Transverse colon (tissue), 4 donors: ENCODE measurements around the gene ZNF431. TPM values are rescaled to one million over a fixed set of nuclear protein-coding genes. Genes with fewer than 3 reads are reported as not detected.
"Not testable (repeated sequence)": the region's sequence is repeated elsewhere in the genome, so short reads cannot be mapped to it uniquely, and the experiment has no call there.

Experiments
- DNase-seq: peaks from one replicate; pipeline ENCODE4 v3.0.0-alpha.2; 2019
- H3K27ac ChIP-seq, 4 donors: fragments of 200-600 bp; sonication (generic); 2 replicates each; pipeline ENCODE4 v1.5.1; 2016 to 2018; ENCODE audit warnings: inconsistent platforms in 4 of 4
- H3K27me3 ChIP-seq: fragments of 200-600 bp; sonication (generic); 2 replicates; pipeline ENCODE4 v1.5.1; 2017; ENCODE audit warnings: inconsistent platforms
- H3K36me3 ChIP-seq, 4 donors: fragments of 200-600 bp; sonication (generic); 2 replicates each; pipeline ENCODE4 v1.5.1; 2017 to 2019; ENCODE audit warnings: inconsistent platforms in 4 of 4
- H3K4me1 ChIP-seq, 4 donors: fragments of 200-600 bp; sonication (generic); 2 replicates each; pipeline ENCODE4 v1.5.1; 2017 to 2020; ENCODE audit warnings: inconsistent platforms in 4 of 4
- H3K4me3 ChIP-seq, 4 donors: fragments of 200-600 bp; sonication (generic); 1 replicate in 1 of 4; 2 replicates in 3 of 4; pipeline versions ENCODE4 v1.5.1 to v1.6.1; 2017 to 2019; ENCODE audit warnings: inconsistent platforms in 4 of 4
- H3K9me3 ChIP-seq, 2 donors: fragments of 200-600 bp; sonication (generic); 2 replicates each; pipeline ENCODE4 v1.5.1; 2017 to 2019; ENCODE audit warnings: inconsistent platforms in 2 of 2
- CTCF ChIP-seq, 5 experiments: fragments of 200-600 bp in 3 of 5; fragments of 450-650 bp in 2 of 5; sonication (generic) in 3 of 5; IDR thresholded peaks; 1 replicate in 2 of 5; 2 replicates in 3 of 5; pipeline ENCODE4 v1.5.1; 2016 to 2017; ENCODE audit warnings: antibody characterized with exemption in 5 of 5, inconsistent platforms in 3 of 5, mild to moderate bottlenecking in 2 of 5, moderate library complexity in 1 of 5
- EP300 ChIP-seq: sonication (generic); formaldehyde crosslinking; IDR thresholded peaks from one replicate; pipeline ENCODE4 v1.6.1; 2017; ENCODE audit warnings: antibody characterized with exemption, low read depth
- POLR2A ChIP-seq: fragments of 450-650 bp; IDR thresholded peaks from one replicate; pipeline ENCODE4 v1.6.1; 2016; ENCODE audit warnings: antibody characterized with exemption, mild to moderate bottlenecking, moderate library complexity
- POLR2AphosphoS5 ChIP-seq, 3 donors: sonication (generic); formaldehyde crosslinking; IDR thresholded peaks; one replicate each; pipeline ENCODE4 v1.6.1; 2016; ENCODE audit warnings: antibody characterized with exemption in 3 of 3
- WGBS, 2 donors: methylation state at CpG; one replicate each; pipeline ENCODE4 v1.1.5; 2018; ENCODE audit warnings: low coverage in 1 of 2; 5-methylcytosine and 5-hydroxymethylcytosine counted together
- in situ Hi-C, 4 donors: fragments of 200-750 bp; cut with MboI; loops; one replicate each; pipeline versions ENCODE4 v1.15.0 to v1.15.1; 2017; ENCODE audit warnings: low sequenced_read_pairs in 3 of 4, low pct_ligation_motif_present in 1 of 4, low pct_unique_long_range_greater_than_20kb in 1 of 4
- intact Hi-C: fragments of 100-400 bp; cut with DNase I; formaldehyde crosslinking; loops from one replicate; pipeline ENCODE4 v1.15.1; 2023; ENCODE audit warnings: low total_unique reads
- total RNA-seq, 4 donors: library from RNA; depleted of rRNA; stranded (reverse); fragments of >200 nt; gene quantifications; one replicate each; pipeline ENCODE4 v1.1.0, GENCODE V29; 2016

The ZNF431 gene
- total RNA-seq, 4 donors from 2014 or later, result 7.4 to 18.0 (median 17.4) TPM

- Histone ChIP-seq H3K36me3 (no peaks in the 10 kb centered on the region), H3K27ac (no peak overlapping the region), H3K9me3 (no peaks in the 10 kb centered on the region), H3K27me3 (no peaks in the 10 kb centered on the region), H3K4me3 (no peak overlapping the region), H3K4me1 (no peaks in the 10 kb centered on the region)
- no peak for DNase-seq
- intact Hi-C loops (no loop called here), in situ Hi-C loops (no loop called here)
- 83 to 86% methylated on average over 3 to 8 of the region's 8 CpGs for WGBS, 2 donors
- TF ChIP-seq POLR2AphosphoS5 (IDR thresholded peaks at IDR 0.05) (no peak), POLR2A (no peak), EP300 (no peak), CTCF (IDR thresholded peaks at IDR 0.05) (no peak)
Observed at GRCh38 chr19:21135433-21135832, 6.4 kb upstream of the ZNF431 start.

GRCh38 chr19:21138130-21138529, 3.7 kb upstream of the ZNF431 start:
- TF ChIP-seq POLR2AphosphoS5 (IDR thresholded peaks at IDR 0.05), result no peak
- TF ChIP-seq EP300, result no peak
- no peak for TF ChIP-seq POLR2A
- TF ChIP-seq CTCF (IDR thresholded peaks at IDR 0.05), result no peak
- in situ Hi-C loops (no loop called here), intact Hi-C loops (no loop called here)
- H3K4me1 ChIP-seq, result peaks cover 0 to 9% (median 4%) of the 10 kb centered on the region in 4 donors
- H3K9me3 ChIP-seq, result no peaks in the 10 kb centered on the region
- no peak for DNase-seq
- H3K36me3 ChIP-seq, result no peaks in the 10 kb centered on the region
- no peaks in the 10 kb centered on the region for H3K27me3 ChIP-seq
- no peak overlapping the region for H3K27ac ChIP-seq
- H3K4me3 ChIP-seq, result no peak overlapping the region

GRCh38 chr19:21141006-21141405, 834 bp upstream of the ZNF431 start:
- intact Hi-C loops, result loop anchor here (5.0 kb wide), 1 partner anchor 219 kb away; the partner anchor contains the start of gene ZNF85
- in situ Hi-C loops, result loop anchor here in 1 of 4 donors (10.0 kb wide), 1 partner anchor 56 kb away; the partner anchor contains the start of gene ZNF714
- 95% methylated on average over 1 of the region's 1 CpG; no CpG with 5 or more reads in 1 of the 2 donors for WGBS, 2 donors
- not testable (repeated sequence) for DNase-seq, H3K9me3 ChIP-seq, H3K4me3 ChIP-seq, H3K27ac ChIP-seq, H3K27me3 ChIP-seq
- Histone ChIP-seq H3K4me1 (peaks cover 0 to 12% (median 6%) of the 10 kb centered on the region in 4 donors), H3K36me3 (peaks cover 0 to 14% (median under 1%) of the 10 kb centered on the region in 4 donors)

GRCh38 chr19:21143428-21143827, 1.6 kb downstream of the ZNF431 start:
- in situ Hi-C loops (loop anchor here in 1 of 4 donors (10.0 kb wide), 1 partner anchor 59 kb away; the partner anchor contains the start of gene ZNF714), intact Hi-C loops (loop anchor here (5.0 kb wide), 1 partner anchor 221 kb away; the partner anchor contains the start of gene ZNF85)
- peaks cover 0 to 22% (median 2%) of the 10 kb centered on the region in 4 donors for H3K36me3 ChIP-seq
- H3K27ac ChIP-seq, result no peak overlapping the region
- no peak overlapping the region for H3K4me3 ChIP-seq
- WGBS, 2 donors, result 93 to 95% methylated on average over 2 to 5 of the region's 5 CpGs
- TF ChIP-seq CTCF (IDR thresholded peaks at IDR 0.05), result no peak
- no peak for TF ChIP-seq EP300
- TF ChIP-seq POLR2AphosphoS5 (IDR thresholded peaks at IDR 0.05), result no peak
- H3K9me3 ChIP-seq, result no peaks in the 10 kb centered on the region
- no peaks in the 10 kb centered on the region for H3K27me3 ChIP-seq
- no peak for DNase-seq
- peaks cover 0 to 12% (median 6%) of the 10 kb centered on the region in 4 donors for H3K4me1 ChIP-seq

- Histone ChIP-seq H3K4me1 (peaks cover 0 to 12% (median 6%) of the 10 kb centered on the region in 4 donors), H3K9me3 (no peaks in the 10 kb centered on the region), H3K27me3 (no peaks in the 10 kb centered on the region), H3K4me3 (no peak overlapping the region), H3K27ac (no peak overlapping the region), H3K36me3 (peaks cover 0 to 26% (median 2%) of the 10 kb centered on the region in 4 donors)
- TF ChIP-seq POLR2A (no peak), CTCF (IDR thresholded peaks at IDR 0.05) (no peak), EP300 (no peak), POLR2AphosphoS5 (IDR thresholded peaks at IDR 0.05) (no peak)
- no peak for DNase-seq
- in situ Hi-C loops, result loop anchor here in 1 of 4 donors (10.0 kb wide), 1 partner anchor 59 kb away; the partner anchor contains the start of gene ZNF714
- intact Hi-C loops, result loop anchor here (5.0 kb wide), 1 partner anchor 222 kb away; the partner anchor contains the start of gene ZNF85
- 82 to 100% methylated on average over 1 of the region's 1 CpG for WGBS, 2 donors
Observed at GRCh38 chr19:21143854-21144253, 2.0 kb downstream of the ZNF431 start.
